Testis (tissue), 2 donors: ENCODE data around the gene LBP.

ENCODE experiments used
- CTCF ChIP-seq, 3 experiments: fragments of 450-650 bp in 2 of 3; fragments of 200-600 bp in 1 of 3; sonication (generic) in 1 of 3; IDR thresholded peaks; one replicate each; pipeline ENCODE4 v1.5.1; 2016 to 2019; ENCODE audit warnings: antibody characterized with exemption in 3 of 3, mild to moderate bottlenecking in 2 of 3, moderate library complexity in 1 of 3
- POLR2A ChIP-seq: fragments of 450-650 bp; IDR thresholded peaks from one replicate; pipeline ENCODE4 v1.6.1; 2017; ENCODE audit warnings: antibody characterized with exemption, mild to moderate bottlenecking, moderate library complexity

- TF ChIP-seq CTCF (IDR thresholded peaks at IDR 0.05) (no peak), POLR2A (no peak)
These were observed 9.6 kb upstream of the LBP start for GRCh38 chr20:38336726-38337125.
